ENCODE results near the gene VCAM1. TPM values are rescaled to one million over a fixed set of nuclear protein-coding genes. Genes with fewer than 3 reads are reported as not detected.

The VCAM1 gene
- total RNA-seq, 1 experiment from 2014 or later, result not detected

DNA sequence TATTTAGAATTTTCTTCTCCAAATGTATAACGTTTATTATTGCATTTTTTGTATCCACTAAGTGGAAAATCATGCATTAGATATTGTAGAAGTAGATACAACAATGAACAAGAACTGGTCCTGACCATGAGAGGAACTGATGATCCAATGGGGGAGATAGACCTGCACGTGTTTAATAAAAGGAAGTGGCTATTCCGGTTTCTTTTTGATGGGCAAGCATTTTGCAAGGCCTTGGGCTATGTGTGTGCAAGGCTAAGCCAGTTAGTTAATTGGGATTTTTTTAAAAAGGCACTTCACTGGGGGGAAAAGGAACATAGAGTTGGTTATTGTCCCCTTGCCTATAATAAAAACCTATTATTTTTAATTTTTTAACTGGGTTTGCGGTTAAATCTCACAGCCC, 961 bp upstream of the VCAM1 start (continued):
- TF ChIP-seq, protein P1, sequence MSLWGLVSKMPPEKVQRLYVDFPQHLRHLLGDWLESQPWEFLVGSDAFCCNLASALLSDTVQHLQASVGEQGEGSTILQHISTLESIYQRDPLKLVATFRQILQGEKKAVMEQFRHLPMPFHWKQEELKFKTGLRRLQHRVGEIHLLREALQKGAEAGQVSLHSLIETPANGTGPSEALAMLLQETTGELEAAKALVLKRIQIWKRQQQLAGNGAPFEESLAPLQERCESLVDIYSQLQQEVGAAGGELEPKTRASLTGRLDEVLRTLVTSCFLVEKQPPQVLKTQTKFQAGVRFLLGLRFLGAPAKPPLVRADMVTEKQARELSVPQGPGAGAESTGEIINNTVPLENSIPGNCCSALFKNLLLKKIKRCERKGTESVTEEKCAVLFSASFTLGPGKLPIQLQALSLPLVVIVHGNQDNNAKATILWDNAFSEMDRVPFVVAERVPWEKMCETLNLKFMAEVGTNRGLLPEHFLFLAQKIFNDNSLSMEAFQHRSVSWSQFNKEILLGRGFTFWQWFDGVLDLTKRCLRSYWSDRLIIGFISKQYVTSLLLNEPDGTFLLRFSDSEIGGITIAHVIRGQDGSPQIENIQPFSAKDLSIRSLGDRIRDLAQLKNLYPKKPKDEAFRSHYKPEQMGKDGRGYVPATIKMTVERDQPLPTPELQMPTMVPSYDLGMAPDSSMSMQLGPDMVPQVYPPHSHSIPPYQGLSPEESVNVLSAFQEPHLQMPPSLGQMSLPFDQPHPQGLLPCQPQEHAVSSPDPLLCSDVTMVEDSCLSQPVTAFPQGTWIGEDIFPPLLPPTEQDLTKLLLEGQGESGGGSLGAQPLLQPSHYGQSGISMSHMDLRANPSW (CRISPR knock-in tag; conservative IDR thresholded peaks at IDR 0.05; ENCODE audit: low read depth), result no peak

DNA sequence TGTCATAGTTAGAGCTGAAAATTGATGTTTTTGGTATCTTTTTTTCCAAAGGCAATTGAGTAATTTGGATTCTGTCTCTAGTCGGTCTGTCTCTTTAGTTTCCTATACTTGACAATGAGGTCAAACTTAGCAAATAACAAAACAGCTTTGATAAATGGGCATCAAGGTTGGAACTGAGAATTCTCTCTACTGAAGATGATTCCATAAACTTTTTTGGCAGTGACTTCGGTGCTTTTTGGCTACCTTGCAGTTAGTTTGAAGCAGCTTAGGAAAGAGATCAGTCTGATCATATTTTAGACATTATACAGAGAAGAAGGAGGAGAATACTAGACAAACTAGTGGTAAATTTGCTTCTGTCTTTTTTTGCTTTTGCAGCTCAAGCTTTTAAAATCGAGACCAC, 559 bp downstream of the VCAM1 start:
- DNase-seq (ENCODE audit: low spot score) (no peak), ATAC-seq (no peak)
- no peaks in the 10 kb centered on the region for H3K36me3 Mint-ChIP-seq
- H3K27ac Mint-ChIP-seq, result no peak overlapping the region
- H3K9me3 Mint-ChIP-seq, result no peaks in the 10 kb centered on the region
- no peaks in the 10 kb centered on the region for H3K27me3 Mint-ChIP-seq (ENCODE audit: low read depth)
- H3K4me3 Mint-ChIP-seq, result no peak overlapping the region
- POLR2A ChIA-PET, result no interaction called here
- CTCF ChIA-PET, result interaction anchor here (1.3 to 1.6 kb wide), 2 partner anchors 100 to 148 kb away, joined by 3 to 5 read pairs; no protein-coding TSS in a partner anchor
- H3K4me1 Mint-ChIP-seq, result peaks cover 6% of the 10 kb centered on the region
- TF ChIP-seq ZBTB21 (CRISPR knock-in tag; IDR thresholded peaks at IDR 0.05; ENCODE audit: borderline replicate concordance), result no peak
- TF ChIP-seq CBFB (CRISPR knock-in tag; IDR thresholded peaks at IDR 0.05; ENCODE audit: low read depth), result no peak
- TF ChIP-seq, protein P2, sequence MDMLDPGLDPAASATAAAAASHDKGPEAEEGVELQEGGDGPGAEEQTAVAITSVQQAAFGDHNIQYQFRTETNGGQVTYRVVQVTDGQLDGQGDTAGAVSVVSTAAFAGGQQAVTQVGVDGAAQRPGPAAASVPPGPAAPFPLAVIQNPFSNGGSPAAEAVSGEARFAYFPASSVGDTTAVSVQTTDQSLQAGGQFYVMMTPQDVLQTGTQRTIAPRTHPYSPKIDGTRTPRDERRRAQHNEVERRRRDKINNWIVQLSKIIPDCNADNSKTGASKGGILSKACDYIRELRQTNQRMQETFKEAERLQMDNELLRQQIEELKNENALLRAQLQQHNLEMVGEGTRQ (CRISPR knock-in tag; IDR thresholded peaks at IDR 0.05), result no peak
- TF ChIP-seq, protein P3, sequence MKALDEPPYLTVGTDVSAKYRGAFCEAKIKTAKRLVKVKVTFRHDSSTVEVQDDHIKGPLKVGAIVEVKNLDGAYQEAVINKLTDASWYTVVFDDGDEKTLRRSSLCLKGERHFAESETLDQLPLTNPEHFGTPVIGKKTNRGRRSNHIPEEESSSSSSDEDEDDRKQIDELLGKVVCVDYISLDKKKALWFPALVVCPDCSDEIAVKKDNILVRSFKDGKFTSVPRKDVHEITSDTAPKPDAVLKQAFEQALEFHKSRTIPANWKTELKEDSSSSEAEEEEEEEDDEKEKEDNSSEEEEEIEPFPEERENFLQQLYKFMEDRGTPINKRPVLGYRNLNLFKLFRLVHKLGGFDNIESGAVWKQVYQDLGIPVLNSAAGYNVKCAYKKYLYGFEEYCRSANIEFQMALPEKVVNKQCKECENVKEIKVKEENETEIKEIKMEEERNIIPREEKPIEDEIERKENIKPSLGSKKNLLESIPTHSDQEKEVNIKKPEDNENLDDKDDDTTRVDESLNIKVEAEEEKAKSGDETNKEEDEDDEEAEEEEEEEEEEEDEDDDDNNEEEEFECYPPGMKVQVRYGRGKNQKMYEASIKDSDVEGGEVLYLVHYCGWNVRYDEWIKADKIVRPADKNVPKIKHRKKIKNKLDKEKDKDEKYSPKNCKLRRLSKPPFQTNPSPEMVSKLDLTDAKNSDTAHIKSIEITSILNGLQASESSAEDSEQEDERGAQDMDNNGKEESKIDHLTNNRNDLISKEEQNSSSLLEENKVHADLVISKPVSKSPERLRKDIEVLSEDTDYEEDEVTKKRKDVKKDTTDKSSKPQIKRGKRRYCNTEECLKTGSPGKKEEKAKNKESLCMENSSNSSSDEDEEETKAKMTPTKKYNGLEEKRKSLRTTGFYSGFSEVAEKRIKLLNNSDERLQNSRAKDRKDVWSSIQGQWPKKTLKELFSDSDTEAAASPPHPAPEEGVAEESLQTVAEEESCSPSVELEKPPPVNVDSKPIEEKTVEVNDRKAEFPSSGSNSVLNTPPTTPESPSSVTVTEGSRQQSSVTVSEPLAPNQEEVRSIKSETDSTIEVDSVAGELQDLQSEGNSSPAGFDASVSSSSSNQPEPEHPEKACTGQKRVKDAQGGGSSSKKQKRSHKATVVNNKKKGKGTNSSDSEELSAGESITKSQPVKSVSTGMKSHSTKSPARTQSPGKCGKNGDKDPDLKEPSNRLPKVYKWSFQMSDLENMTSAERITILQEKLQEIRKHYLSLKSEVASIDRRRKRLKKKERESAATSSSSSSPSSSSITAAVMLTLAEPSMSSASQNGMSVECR (CRISPR knock-in tag; IDR thresholded peaks at IDR 0.05; ENCODE audit: borderline replicate concordance), result no peak
- no peak for TF ChIP-seq CREB1 (CRISPR knock-in tag; IDR thresholded peaks at IDR 0.05)
- TF ChIP-seq SMAD3 (CRISPR knock-in tag; IDR thresholded peaks at IDR 0.05; ENCODE audit: borderline replicate concordance), result no peak
- TF ChIP-seq, protein P4, sequence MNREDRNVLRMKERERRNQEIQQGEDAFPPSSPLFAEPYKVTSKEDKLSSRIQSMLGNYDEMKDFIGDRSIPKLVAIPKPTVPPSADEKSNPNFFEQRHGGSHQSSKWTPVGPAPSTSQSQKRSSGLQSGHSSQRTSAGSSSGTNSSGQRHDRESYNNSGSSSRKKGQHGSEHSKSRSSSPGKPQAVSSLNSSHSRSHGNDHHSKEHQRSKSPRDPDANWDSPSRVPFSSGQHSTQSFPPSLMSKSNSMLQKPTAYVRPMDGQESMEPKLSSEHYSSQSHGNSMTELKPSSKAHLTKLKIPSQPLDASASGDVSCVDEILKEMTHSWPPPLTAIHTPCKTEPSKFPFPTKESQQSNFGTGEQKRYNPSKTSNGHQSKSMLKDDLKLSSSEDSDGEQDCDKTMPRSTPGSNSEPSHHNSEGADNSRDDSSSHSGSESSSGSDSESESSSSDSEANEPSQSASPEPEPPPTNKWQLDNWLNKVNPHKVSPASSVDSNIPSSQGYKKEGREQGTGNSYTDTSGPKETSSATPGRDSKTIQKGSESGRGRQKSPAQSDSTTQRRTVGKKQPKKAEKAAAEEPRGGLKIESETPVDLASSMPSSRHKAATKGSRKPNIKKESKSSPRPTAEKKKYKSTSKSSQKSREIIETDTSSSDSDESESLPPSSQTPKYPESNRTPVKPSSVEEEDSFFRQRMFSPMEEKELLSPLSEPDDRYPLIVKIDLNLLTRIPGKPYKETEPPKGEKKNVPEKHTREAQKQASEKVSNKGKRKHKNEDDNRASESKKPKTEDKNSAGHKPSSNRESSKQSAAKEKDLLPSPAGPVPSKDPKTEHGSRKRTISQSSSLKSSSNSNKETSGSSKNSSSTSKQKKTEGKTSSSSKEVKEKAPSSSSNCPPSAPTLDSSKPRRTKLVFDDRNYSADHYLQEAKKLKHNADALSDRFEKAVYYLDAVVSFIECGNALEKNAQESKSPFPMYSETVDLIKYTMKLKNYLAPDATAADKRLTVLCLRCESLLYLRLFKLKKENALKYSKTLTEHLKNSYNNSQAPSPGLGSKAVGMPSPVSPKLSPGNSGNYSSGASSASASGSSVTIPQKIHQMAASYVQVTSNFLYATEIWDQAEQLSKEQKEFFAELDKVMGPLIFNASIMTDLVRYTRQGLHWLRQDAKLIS (CRISPR knock-in tag; IDR thresholded peaks at IDR 0.05; ENCODE audit: borderline replicate concordance), result no peak
- TF ChIP-seq SP1 (CRISPR knock-in tag; conservative IDR thresholded peaks at IDR 0.05), result no peak

GRCh38 chr1:100720751-100721150, 1.2 kb downstream of the VCAM1 start:
- ChIA-PET POLR2A (no interaction called here), CTCF (interaction anchor here (1.6 kb wide), 1 partner anchor 99 kb away, joined by 5 read pairs; no protein-coding TSS in a partner anchor)
- no peak for TF ChIP-seq FOXP1 (CRISPR knock-in tag; IDR thresholded peaks at IDR 0.05; ENCODE audit: borderline replicate concordance)
- TF ChIP-seq ZNF232 (CRISPR knock-in tag; IDR thresholded peaks at IDR 0.05), result no peak
- TF ChIP-seq, protein P5, sequence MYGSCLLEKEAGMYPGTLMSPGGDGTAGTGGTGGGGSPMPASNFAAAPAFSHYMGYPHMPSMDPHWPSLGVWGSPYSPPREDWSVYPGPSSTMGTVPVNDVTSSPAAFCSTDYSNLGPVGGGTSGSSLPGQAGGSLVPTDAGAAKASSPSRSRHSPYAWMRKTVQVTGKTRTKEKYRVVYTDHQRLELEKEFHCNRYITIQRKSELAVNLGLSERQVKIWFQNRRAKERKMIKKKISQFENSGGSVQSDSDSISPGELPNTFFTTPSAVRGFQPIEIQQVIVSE (CRISPR knock-in tag; IDR thresholded peaks at IDR 0.05; ENCODE audit: borderline replicate concordance), result no peak
- TF ChIP-seq FOXK1 (CRISPR knock-in tag; IDR thresholded peaks at IDR 0.05), result no peak
- no peak for TF ChIP-seq ATF2 (CRISPR knock-in tag; IDR thresholded peaks at IDR 0.05; ENCODE audit: borderline replicate concordance, low read depth)
- TF ChIP-seq ZNF121 (CRISPR knock-in tag; IDR thresholded peaks at IDR 0.05), result no peak
- TF ChIP-seq CBFB (CRISPR knock-in tag; IDR thresholded peaks at IDR 0.05; ENCODE audit: low read depth), result no peak
- DNase-seq (ENCODE audit: low spot score), result no peak
- Mint-ChIP-seq H3K27ac (no peak overlapping the region), H3K4me1 (peaks cover 6% of the 10 kb centered on the region), H3K27me3 (ENCODE audit: low read depth) (no peaks in the 10 kb centered on the region), H3K36me3 (no peaks in the 10 kb centered on the region), H3K9me3 (no peaks in the 10 kb centered on the region), H3K4me3 (no peak overlapping the region)
- no peak for ATAC-seq
